Vagina (tissue), 2 donors: ENCODE measurements around the gene TP53I13. TPM values are rescaled to one million over a fixed set of nuclear protein-coding genes. Genes with fewer than 3 reads are reported as not detected.
A peak's percentile ranks its signal among the peaks of the same experiment; 100 is the strongest.

Experiments used
- DNase-seq, 2 donors: peaks; one replicate each; pipeline ENCODE4 v3.0.0-alpha.2; 2017; ENCODE audit errors: extremely low spot score in 2 of 2
- H3K27ac ChIP-seq: fragments of 200-600 bp; sonication (generic); one replicate; pipeline ENCODE4 v1.5.1; 2019
- H3K27me3 ChIP-seq: fragments of 200-600 bp; sonication (generic); one replicate; pipeline ENCODE4 v1.5.1; 2019
- H3K36me3 ChIP-seq, 2 donors: fragments of 200-600 bp; sonication (generic); one replicate each; pipeline ENCODE4 v1.5.1; 2017 to 2019
- H3K4me1 ChIP-seq: fragments of 200-600 bp; sonication (generic); one replicate; pipeline ENCODE4 v1.5.1; 2019
- H3K4me3 ChIP-seq, 2 donors: fragments of 200-600 bp; sonication (generic); 1 replicate in 1 of 2; 2 replicates in 1 of 2; pipeline ENCODE4 v1.5.1; 2016 to 2019
- H3K9me3 ChIP-seq: fragments of 200-600 bp; sonication (generic); one replicate; pipeline ENCODE4 v1.5.1; 2019
- CTCF ChIP-seq, 3 experiments: fragments of 450-650 bp in 2 of 3; fragments of 200-600 bp in 1 of 3; sonication (generic) in 1 of 3; IDR thresholded peaks; one replicate each; pipeline ENCODE4 v1.5.1; 2017 to 2019; ENCODE audit warnings: antibody characterized with exemption in 3 of 3, mild to moderate bottlenecking in 2 of 3, moderate library complexity in 2 of 3
- POLR2A ChIP-seq, 2 donors: fragments of 450-650 bp; IDR thresholded peaks; one replicate each; pipeline ENCODE4 v1.6.1; 2017; ENCODE audit warnings: antibody characterized with exemption in 2 of 2, mild to moderate bottlenecking in 2 of 2, moderate library complexity in 2 of 2
- POLR2AphosphoS5 ChIP-seq, 2 donors: sonication (generic); formaldehyde crosslinking; IDR thresholded peaks; one replicate each; pipeline ENCODE4 v1.9.0; 2017; ENCODE audit warnings: antibody characterized with exemption in 2 of 2, mild to moderate bottlenecking in 2 of 2, low read depth in 1 of 2; ENCODE audit not compliant: insufficient read depth in 1 of 2
- intact Hi-C: fragments of 100-400 bp; cut with DNase I; formaldehyde crosslinking; loops from one replicate; pipeline ENCODE4 v1.15.1; 2023
- total RNA-seq: library from RNA; depleted of rRNA; stranded (reverse); fragments of >200 nt; gene quantifications from one replicate; pipeline ENCODE4 v1.2.3, GENCODE V29; 2016

TP53I13 gene
- total RNA-seq, 1 donor from 2014 or later, result 61.1 TPM

DNA sequence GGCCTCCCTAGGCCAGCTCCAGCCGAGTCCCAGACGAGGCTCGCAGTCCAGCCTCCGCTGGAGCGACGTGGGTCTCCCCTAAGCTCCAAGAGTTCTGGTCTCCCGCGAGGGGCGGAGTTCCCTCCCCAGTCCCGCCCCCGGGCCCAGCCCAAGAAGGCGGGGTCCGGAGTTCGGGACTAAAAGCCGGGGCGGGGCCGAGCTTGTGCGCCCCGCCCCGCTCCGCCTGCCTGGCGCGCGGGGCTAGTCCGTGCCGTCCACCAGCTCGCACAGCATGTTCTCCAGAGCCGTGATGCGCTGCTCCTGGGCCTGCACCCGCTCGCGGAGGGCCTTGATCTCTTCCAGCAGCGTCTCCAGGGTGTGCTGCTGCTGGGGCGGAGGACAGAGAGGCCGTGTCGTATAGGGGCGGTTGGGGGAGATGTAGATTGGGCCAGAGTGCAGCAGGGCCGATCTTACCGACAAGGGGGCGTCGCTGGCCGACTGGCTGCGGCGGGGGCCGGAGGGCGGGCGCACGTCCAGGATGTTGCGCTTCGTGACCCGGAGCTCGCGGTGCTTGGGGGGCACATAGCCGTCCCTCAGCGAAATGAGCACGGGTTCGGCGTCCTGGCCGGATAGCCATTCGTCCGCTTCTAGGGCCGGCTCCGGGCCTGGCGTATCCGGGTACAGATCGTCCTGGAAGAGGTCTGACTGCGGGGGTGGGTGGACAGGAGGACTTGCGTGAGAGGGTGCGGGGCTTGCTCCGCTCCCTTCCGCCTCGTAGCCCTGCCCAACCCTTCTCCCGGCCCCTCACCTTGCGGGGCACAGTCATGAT is 47.2 kb downstream of the TP53I13 start:
- Histone ChIP-seq H3K27ac (peak overlapping the region; percentile 56), H3K36me3 (no peaks in the 10 kb centered on the region), H3K27me3 (no peaks in the 10 kb centered on the region), H3K4me3 (peak overlapping the region; percentile 39 to 50), H3K4me1 (peaks cover 54% of the 10 kb centered on the region), H3K9me3 (no peaks in the 10 kb centered on the region)
- peak in 1 of 2 donors; percentile 86 for DNase-seq
- TF ChIP-seq POLR2AphosphoS5 (IDR thresholded peaks at IDR 0.05; ENCODE audit: insufficient read depth in 1 of 2, low read depth in 1 of 2) (peak in 1 of 2 donors; percentile 87), POLR2A (IDR thresholded peaks at IDR 0.05) (peak in 1 of 2 donors; percentile 49), CTCF (IDR thresholded peaks at IDR 0.05) (no peak)
- intact Hi-C loops, result loop anchor here (5.0 kb wide), 1 partner anchor 33 kb away; no protein-coding TSS in a partner anchor

- Histone ChIP-seq H3K4me1 (peaks cover 57% of the 10 kb centered on the region), H3K27ac (peak overlapping the region; percentile 56), H3K4me3 (peak overlapping the region; percentile 39 to 50), H3K36me3 (no peaks in the 10 kb centered on the region), H3K27me3 (no peaks in the 10 kb centered on the region), H3K9me3 (no peaks in the 10 kb centered on the region)
- no peak for TF ChIP-seq POLR2AphosphoS5 (IDR thresholded peaks at IDR 0.05; ENCODE audit: insufficient read depth in 1 of 2, low read depth in 1 of 2)
- peak in 1 of 2 donors; percentile 85 for DNase-seq
- intact Hi-C loops, result loop anchor here (5.0 kb wide), 1 partner anchor 34 kb away; no protein-coding TSS in a partner anchor
These were observed 48.0 kb downstream of the TP53I13 start for GRCh38 chr17:29616300-29617048.

DNA sequence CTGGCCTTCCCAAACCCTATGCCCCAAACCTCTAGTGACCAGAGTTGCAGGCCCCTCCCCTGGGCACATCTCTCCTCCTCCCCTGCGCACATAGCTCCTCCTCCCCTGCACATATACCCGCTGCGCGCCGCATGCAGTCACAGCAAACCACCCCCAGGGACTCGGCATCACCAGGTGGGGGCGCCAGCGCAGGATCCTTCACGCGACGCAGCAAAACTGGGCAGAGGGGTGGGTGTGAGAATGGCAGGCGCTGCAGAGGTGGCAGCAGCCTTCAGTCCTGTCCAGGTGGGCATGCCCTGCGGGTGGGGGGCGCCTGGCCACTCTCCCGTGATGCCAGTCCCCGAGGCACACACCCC is 48.6 kb downstream of the TP53I13 start:
- Histone ChIP-seq H3K4me1 (peaks cover 63% of the 10 kb centered on the region), H3K9me3 (no peaks in the 10 kb centered on the region), H3K27me3 (no peaks in the 10 kb centered on the region), H3K36me3 (no peaks in the 10 kb centered on the region), H3K4me3 (peak overlapping the region; percentile 39 to 43), H3K27ac (peak overlapping the region; percentile 52)
- peak in 1 of 2 donors; percentile 85 for DNase-seq
- peak in 1 of 2 donors; percentile 70 for TF ChIP-seq POLR2AphosphoS5 (IDR thresholded peaks at IDR 0.05; ENCODE audit: insufficient read depth in 1 of 2, low read depth in 1 of 2)
- TF ChIP-seq POLR2A (IDR thresholded peaks at IDR 0.05), result no peak
- TF ChIP-seq CTCF (IDR thresholded peaks at IDR 0.05), result peak in 2 of 3 experiments; percentile 62 to 66
- intact Hi-C loops, result loop anchor here (5.0 kb wide), 1 partner anchor 35 kb away; no protein-coding TSS in a partner anchor

DNA sequence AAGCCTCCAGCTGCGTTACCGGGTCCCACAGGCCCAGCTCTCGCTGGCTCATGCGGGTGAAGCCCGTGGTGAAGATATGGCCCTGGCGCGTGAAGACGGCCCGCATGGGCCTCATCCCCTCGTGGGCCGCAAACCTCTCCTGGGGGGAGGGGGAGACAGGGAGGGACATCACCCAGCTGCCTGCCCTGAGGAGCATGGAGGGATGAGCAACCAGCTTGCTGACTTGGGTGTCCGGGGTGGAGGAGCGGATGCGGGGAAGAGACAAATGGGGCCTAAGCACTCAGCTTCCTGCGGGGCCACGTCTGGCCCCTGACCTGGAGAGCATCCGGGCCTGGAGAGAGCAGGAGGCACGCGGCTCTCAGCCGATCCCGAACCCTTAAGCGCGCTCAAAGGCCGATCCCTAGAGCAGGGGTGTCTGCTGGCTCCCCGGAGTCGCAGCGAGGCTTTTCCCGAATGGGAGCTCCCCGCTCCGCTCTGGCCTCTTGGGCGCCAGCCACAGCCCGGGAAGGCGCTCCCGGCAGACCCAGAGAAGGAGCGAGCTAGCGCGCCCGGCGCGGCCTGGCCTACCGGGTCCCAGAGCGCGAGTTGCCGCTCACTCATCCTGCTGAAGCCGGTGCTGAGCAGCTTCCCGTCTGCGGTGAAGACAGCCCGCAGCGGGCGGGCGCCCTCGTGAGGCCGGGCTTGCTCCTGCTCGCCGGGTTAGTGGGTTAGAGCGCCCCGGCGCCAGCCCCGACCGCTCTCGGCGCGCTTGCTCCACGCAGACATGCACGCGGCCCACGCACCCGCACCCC is 49.2 kb downstream of the TP53I13 start:
- DNase-seq, result peak in 1 of 2 donors; percentile 87
- no peaks in the 10 kb centered on the region for H3K36me3 ChIP-seq
- TF ChIP-seq CTCF (IDR thresholded peaks at IDR 0.05), result peak in 2 of 3 experiments; percentile 54 to 62
- no peak for TF ChIP-seq POLR2A (IDR thresholded peaks at IDR 0.05)
- TF ChIP-seq POLR2AphosphoS5 (IDR thresholded peaks at IDR 0.05; ENCODE audit: insufficient read depth in 1 of 2, low read depth in 1 of 2), result peak; percentile 13 to 39
- H3K4me1 ChIP-seq, result peaks cover 69% of the 10 kb centered on the region
- H3K4me3 ChIP-seq, result peak overlapping the region; percentile 39 to 43
- H3K9me3 ChIP-seq, result no peaks in the 10 kb centered on the region
- intact Hi-C loops, result loop anchor here (5.0 kb wide), 1 partner anchor 35 kb away; no protein-coding TSS in a partner anchor
- H3K27ac ChIP-seq, result peak overlapping the region; percentile 52
- no peaks in the 10 kb centered on the region for H3K27me3 ChIP-seq
